Vagina (tissue), 2 donors: ENCODE results near the gene FAM53A.

Source experiments
- CTCF ChIP-seq, 3 experiments: fragments of 450-650 bp in 2 of 3; fragments of 200-600 bp in 1 of 3; sonication (generic) in 1 of 3; IDR thresholded peaks; one replicate each; pipeline ENCODE4 v1.5.1; 2017 to 2019; ENCODE audit warnings: antibody characterized with exemption in 3 of 3, mild to moderate bottlenecking in 2 of 3, moderate library complexity in 2 of 3
- POLR2A ChIP-seq, 2 donors: fragments of 450-650 bp; IDR thresholded peaks; one replicate each; pipeline ENCODE4 v1.6.1; 2017; ENCODE audit warnings: antibody characterized with exemption in 2 of 2, mild to moderate bottlenecking in 2 of 2, moderate library complexity in 2 of 2
- POLR2AphosphoS5 ChIP-seq, 2 donors: sonication (generic); formaldehyde crosslinking; IDR thresholded peaks; one replicate each; pipeline ENCODE4 v1.9.0; 2017; ENCODE audit warnings: antibody characterized with exemption in 2 of 2, mild to moderate bottlenecking in 2 of 2, low read depth in 1 of 2; ENCODE audit not compliant: insufficient read depth in 1 of 2

- TF ChIP-seq POLR2A (IDR thresholded peaks at IDR 0.05) (no peak), CTCF (IDR thresholded peaks at IDR 0.05) (no peak), POLR2AphosphoS5 (IDR thresholded peaks at IDR 0.05; ENCODE audit: insufficient read depth in 1 of 2, low read depth in 1 of 2) (peak in 1 of 2 donors; percentile 30)
Observed at GRCh38 chr4:1644891-1645657, 39.0 kb downstream of the FAM53A start.
